ENCODE measurements around the gene C1orf122. TPM values are rescaled to one million over a fixed set of nuclear protein-coding genes. Genes with fewer than 3 reads are reported as not detected.

Gene C1orf122
- total RNA-seq (2014; rRNA removed; shearing (Covaris generic)) (18.9 and 26.0 TPM in 2 replicates), total RNA-seq (2022) (21.4 and 29.7 TPM in 2 replicates), Bru-seq, nascent RNA (percentile 51 among the genes with signal in this experiment), BruChase-seq, experiment 1, labeled RNA remaining after a 6-hour chase (percentile 67 among the genes with signal in this experiment), BruChase-seq, experiment 2, labeled RNA remaining after a 2-hour chase (percentile 52 among the genes with signal in this experiment)
- long read RNA-seq, transcript C1orf122-204 (3 exons, 1,234 nt) = major isoform, 16 of 31 reads
- long read RNA-seq, transcript C1orf122-202 (2 exons, 2,229 nt) = minor isoform, 7 of 31 reads
- long read RNA-seq, transcript C1orf122-201 (3 exons, 973 nt) = minor isoform, 6 of 31 reads
- long read RNA-seq, partial matches to known transcripts = 0 of 31 reads
- long read RNA-seq, other reads (novel, unspliced or antisense) = 2 of 31 reads

GRCh38 chr1:37807555-37808368 is at the start of gene C1orf122, which contains the start of gene YRDC:
Gene C1orf122, plus strand, starts transcription at chr1:37807790. Its CDS starts 615 bp downstream, at chr1:37808405.
Gene YRDC, minus strand, starts transcription at chr1:37808208. Its CDS starts 28 bp downstream, at chr1:37808180.
- no peak for TF ChIP-seq EZH2phosphoT487 (IDR thresholded peaks at IDR 0.05; ENCODE audit: borderline replicate concordance, low read depth, low read length)
- TF ChIP-seq CTCF (conservative IDR thresholded peaks at IDR 0.05; ENCODE audit: low read length) = no peak
- Histone ChIP-seq H3K36me3 (ENCODE audit: insufficient read depth, low read length) (peaks cover 60% of the 10 kb centered on the region), H3K4me1 (ENCODE audit: insufficient read depth, low read length, poor library complexity, severe bottlenecking) (peaks cover 27% of the 10 kb centered on the region), H3K79me2 (ENCODE audit: insufficient read depth, low read depth, low read length) (peaks cover 35% of the 10 kb centered on the region), H3K4me3 (ENCODE audit: low read depth, low read length, poor library complexity, severe bottlenecking) (peak within 1 kb of the TSS; percentile 91), H3K27ac (ENCODE audit: low read depth, low read length, poor library complexity, severe bottlenecking) (peak within 1 kb of the TSS; percentile 32), H3K9me2 (ENCODE audit: insufficient read depth, low read length) (no peaks in the 10 kb centered on the region), H3K4me2 (ENCODE audit: low read length) (peak within 1 kb of the TSS; percentile 98), H3K9me3 (ENCODE audit: low read length) (no peaks in the 10 kb centered on the region), H4K20me1 (ENCODE audit: insufficient read depth, low read length) (peaks cover 10% of the 10 kb centered on the region), H2AFZ (ENCODE audit: low read length) (peak within 1 kb of the TSS; percentile 44)
- peak; percentile 95 for DNase-seq (ENCODE audit: low spot score)
- intact Hi-C loops (cut with micrococcal nuclease; ENCODE audit: unreplicated experiment) = loop anchor here (1.0 to 2.0 kb wide), 2 partner anchors 13 to 115 kb away; partner anchors contain the start of gene CDCA8
- BruUV-seq (replicated peaks) = no TSS peak
- POLR2A ChIA-PET = interaction anchor here (0.6 to 1.8 kb wide), 8 partner anchors 9 to 677 kb away, joined by 3 to 6 read pairs (median 4); no protein-coding TSS in a partner anchor
- CTCF ChIA-PET (ENCODE audit: unreplicated experiment) = interaction anchor here (0.5 to 1.4 kb wide), 7 partner anchors 11 to 1397 kb away, joined by 3 to 22 read pairs (median 8); partner anchors contain the start of gene MACF1

- Histone ChIP-seq H3K79me2 (ENCODE audit: insufficient read depth, low read depth, low read length) (no peaks in the 10 kb centered on the region), H2AFZ (ENCODE audit: low read length) (no peak overlapping the region), H4K20me1 (ENCODE audit: insufficient read depth, low read length) (no peaks in the 10 kb centered on the region), H3K9me3 (ENCODE audit: low read length) (no peaks in the 10 kb centered on the region), H3K4me2 (ENCODE audit: low read length) (no peak overlapping the region), H3K9me2 (ENCODE audit: insufficient read depth, low read length) (no peaks in the 10 kb centered on the region), H3K36me3 (ENCODE audit: insufficient read depth, low read length) (no peaks in the 10 kb centered on the region), H3K4me3 (ENCODE audit: low read depth, low read length, poor library complexity, severe bottlenecking) (no peak overlapping the region), H3K4me1 (ENCODE audit: insufficient read depth, low read length, poor library complexity, severe bottlenecking) (no peaks in the 10 kb centered on the region), H3K27ac (ENCODE audit: low read depth, low read length, poor library complexity, severe bottlenecking) (no peak overlapping the region)
- no TSS peak for BruUV-seq (replicated peaks)
- ChIA-PET CTCF (ENCODE audit: unreplicated experiment) (interaction anchor here (0.6 kb wide), 1 partner anchor 339 kb away, joined by 3 read pairs; no protein-coding TSS in a partner anchor), POLR2A (no interaction called here)
- intact Hi-C loops (cut with micrococcal nuclease; ENCODE audit: unreplicated experiment) = no loop called here
- no peak for TF ChIP-seq CTCF (conservative IDR thresholded peaks at IDR 0.05; ENCODE audit: low read length)
- no peak for DNase-seq (ENCODE audit: low spot score)
Measured at GRCh38 chr1:37759451-37759850, 48.1 kb upstream of the C1orf122 start.

Measured in OCI-LY7 (cell line).